GM18505 (cell line): ENCODE results near the gene LRTM2.

Experiments
- ATAC-seq: cut with Tn5 transposase; IDR thresholded peaks from one replicate; pipeline ENCODE4 v1.9.1; 2021; ENCODE audit not compliant: unreplicated experiment
- POLR2A ChIP-seq: IDR thresholded peaks from 4 replicates; pipeline ENCODE4 v1.6.1; 2011; ENCODE audit warnings: borderline replicate concordance; ENCODE audit not compliant: insufficient read depth, insufficient read length; ENCODE audit errors: extremely low read depth

Gene LRTM2

GRCh38 chr12:1826867-1827705, 6.7 kb downstream of the LRTM2 start:
- no peak for ATAC-seq
- TF ChIP-seq POLR2A: no peak

GRCh38 chr12:1827826-1828805, 7.8 kb downstream of the LRTM2 start:
- no peak for ATAC-seq
- TF ChIP-seq POLR2A: no peak

- ATAC-seq: no peak
- no peak for TF ChIP-seq POLR2A
These were observed 8.5 kb downstream of the LRTM2 start for GRCh38 chr12:1828856-1829255.

GRCh38 chr12:1829306-1829900, 9.0 kb downstream of the LRTM2 start:
- no peak for ATAC-seq
- no peak for TF ChIP-seq POLR2A

GRCh38 chr12:1830401-1830845, 10.1 kb downstream of the LRTM2 start:
- no peak for TF ChIP-seq POLR2A
- no peak for ATAC-seq

GRCh38 chr12:1830981-1831963, 10.9 kb downstream of the LRTM2 start:
- no peak for TF ChIP-seq POLR2A
- no peak for ATAC-seq

GRCh38 chr12:1832801-1833595, 12.6 kb downstream of the LRTM2 start:
- no peak for ATAC-seq
- no peak for TF ChIP-seq POLR2A

- no peak for TF ChIP-seq POLR2A
- ATAC-seq: no peak
These were observed 13.2 kb downstream of the LRTM2 start for GRCh38 chr12:1833596-1834028.

GRCh38 chr12:1834186-1834925, 14.0 kb downstream of the LRTM2 start:
- no peak for ATAC-seq

GRCh38 chr12:1835211-1836131, 15.1 kb downstream of the LRTM2 start:
- no peak for ATAC-seq
- no peak for TF ChIP-seq POLR2A

More at GRCh38 chr12:1834186-1834925, 14.0 kb downstream of the LRTM2 start:
- no peak for TF ChIP-seq POLR2A

GRCh38 chr12:1836241-1836803, 16.0 kb downstream of the LRTM2 start:
- no peak for ATAC-seq
- TF ChIP-seq POLR2A: no peak
